ENCODE measurements around the gene TRIM29.

GRCh38 chr11:120125024-120125423, 12.9 kb downstream of the TRIM29 start:
- TF ChIP-seq, protein P1, sequence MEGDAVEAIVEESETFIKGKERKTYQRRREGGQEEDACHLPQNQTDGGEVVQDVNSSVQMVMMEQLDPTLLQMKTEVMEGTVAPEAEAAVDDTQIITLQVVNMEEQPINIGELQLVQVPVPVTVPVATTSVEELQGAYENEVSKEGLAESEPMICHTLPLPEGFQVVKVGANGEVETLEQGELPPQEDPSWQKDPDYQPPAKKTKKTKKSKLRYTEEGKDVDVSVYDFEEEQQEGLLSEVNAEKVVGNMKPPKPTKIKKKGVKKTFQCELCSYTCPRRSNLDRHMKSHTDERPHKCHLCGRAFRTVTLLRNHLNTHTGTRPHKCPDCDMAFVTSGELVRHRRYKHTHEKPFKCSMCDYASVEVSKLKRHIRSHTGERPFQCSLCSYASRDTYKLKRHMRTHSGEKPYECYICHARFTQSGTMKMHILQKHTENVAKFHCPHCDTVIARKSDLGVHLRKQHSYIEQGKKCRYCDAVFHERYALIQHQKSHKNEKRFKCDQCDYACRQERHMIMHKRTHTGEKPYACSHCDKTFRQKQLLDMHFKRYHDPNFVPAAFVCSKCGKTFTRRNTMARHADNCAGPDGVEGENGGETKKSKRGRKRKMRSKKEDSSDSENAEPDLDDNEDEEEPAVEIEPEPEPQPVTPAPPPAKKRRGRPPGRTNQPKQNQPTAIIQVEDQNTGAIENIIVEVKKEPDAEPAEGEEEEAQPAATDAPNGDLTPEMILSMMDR (conservative IDR thresholded peaks at IDR 0.05; ENCODE audit: low read depth in 2 of 2) = no peak
- TF ChIP-seq POLR2AphosphoS5 (IDR thresholded peaks at IDR 0.05; ENCODE audit: low read depth) = no peak
- no peak for TF ChIP-seq EZH2 (IDR thresholded peaks at IDR 0.05; ENCODE audit: low read depth, unreplicated experiment)
- TF ChIP-seq EZH2phosphoT487 (IDR thresholded peaks at IDR 0.05; ENCODE audit: unreplicated experiment) = no peak
- TF ChIP-seq ETS1 (IDR thresholded peaks at IDR 0.05) = no peak
- TF ChIP-seq, protein P2, sequence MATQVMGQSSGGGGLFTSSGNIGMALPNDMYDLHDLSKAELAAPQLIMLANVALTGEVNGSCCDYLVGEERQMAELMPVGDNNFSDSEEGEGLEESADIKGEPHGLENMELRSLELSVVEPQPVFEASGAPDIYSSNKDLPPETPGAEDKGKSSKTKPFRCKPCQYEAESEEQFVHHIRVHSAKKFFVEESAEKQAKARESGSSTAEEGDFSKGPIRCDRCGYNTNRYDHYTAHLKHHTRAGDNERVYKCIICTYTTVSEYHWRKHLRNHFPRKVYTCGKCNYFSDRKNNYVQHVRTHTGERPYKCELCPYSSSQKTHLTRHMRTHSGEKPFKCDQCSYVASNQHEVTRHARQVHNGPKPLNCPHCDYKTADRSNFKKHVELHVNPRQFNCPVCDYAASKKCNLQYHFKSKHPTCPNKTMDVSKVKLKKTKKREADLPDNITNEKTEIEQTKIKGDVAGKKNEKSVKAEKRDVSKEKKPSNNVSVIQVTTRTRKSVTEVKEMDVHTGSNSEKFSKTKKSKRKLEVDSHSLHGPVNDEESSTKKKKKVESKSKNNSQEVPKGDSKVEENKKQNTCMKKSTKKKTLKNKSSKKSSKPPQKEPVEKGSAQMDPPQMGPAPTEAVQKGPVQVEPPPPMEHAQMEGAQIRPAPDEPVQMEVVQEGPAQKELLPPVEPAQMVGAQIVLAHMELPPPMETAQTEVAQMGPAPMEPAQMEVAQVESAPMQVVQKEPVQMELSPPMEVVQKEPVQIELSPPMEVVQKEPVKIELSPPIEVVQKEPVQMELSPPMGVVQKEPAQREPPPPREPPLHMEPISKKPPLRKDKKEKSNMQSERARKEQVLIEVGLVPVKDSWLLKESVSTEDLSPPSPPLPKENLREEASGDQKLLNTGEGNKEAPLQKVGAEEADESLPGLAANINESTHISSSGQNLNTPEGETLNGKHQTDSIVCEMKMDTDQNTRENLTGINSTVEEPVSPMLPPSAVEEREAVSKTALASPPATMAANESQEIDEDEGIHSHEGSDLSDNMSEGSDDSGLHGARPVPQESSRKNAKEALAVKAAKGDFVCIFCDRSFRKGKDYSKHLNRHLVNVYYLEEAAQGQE (IDR thresholded peaks at IDR 0.05; ENCODE audit: unreplicated experiment) = no peak
- TF ChIP-seq, protein P3, sequence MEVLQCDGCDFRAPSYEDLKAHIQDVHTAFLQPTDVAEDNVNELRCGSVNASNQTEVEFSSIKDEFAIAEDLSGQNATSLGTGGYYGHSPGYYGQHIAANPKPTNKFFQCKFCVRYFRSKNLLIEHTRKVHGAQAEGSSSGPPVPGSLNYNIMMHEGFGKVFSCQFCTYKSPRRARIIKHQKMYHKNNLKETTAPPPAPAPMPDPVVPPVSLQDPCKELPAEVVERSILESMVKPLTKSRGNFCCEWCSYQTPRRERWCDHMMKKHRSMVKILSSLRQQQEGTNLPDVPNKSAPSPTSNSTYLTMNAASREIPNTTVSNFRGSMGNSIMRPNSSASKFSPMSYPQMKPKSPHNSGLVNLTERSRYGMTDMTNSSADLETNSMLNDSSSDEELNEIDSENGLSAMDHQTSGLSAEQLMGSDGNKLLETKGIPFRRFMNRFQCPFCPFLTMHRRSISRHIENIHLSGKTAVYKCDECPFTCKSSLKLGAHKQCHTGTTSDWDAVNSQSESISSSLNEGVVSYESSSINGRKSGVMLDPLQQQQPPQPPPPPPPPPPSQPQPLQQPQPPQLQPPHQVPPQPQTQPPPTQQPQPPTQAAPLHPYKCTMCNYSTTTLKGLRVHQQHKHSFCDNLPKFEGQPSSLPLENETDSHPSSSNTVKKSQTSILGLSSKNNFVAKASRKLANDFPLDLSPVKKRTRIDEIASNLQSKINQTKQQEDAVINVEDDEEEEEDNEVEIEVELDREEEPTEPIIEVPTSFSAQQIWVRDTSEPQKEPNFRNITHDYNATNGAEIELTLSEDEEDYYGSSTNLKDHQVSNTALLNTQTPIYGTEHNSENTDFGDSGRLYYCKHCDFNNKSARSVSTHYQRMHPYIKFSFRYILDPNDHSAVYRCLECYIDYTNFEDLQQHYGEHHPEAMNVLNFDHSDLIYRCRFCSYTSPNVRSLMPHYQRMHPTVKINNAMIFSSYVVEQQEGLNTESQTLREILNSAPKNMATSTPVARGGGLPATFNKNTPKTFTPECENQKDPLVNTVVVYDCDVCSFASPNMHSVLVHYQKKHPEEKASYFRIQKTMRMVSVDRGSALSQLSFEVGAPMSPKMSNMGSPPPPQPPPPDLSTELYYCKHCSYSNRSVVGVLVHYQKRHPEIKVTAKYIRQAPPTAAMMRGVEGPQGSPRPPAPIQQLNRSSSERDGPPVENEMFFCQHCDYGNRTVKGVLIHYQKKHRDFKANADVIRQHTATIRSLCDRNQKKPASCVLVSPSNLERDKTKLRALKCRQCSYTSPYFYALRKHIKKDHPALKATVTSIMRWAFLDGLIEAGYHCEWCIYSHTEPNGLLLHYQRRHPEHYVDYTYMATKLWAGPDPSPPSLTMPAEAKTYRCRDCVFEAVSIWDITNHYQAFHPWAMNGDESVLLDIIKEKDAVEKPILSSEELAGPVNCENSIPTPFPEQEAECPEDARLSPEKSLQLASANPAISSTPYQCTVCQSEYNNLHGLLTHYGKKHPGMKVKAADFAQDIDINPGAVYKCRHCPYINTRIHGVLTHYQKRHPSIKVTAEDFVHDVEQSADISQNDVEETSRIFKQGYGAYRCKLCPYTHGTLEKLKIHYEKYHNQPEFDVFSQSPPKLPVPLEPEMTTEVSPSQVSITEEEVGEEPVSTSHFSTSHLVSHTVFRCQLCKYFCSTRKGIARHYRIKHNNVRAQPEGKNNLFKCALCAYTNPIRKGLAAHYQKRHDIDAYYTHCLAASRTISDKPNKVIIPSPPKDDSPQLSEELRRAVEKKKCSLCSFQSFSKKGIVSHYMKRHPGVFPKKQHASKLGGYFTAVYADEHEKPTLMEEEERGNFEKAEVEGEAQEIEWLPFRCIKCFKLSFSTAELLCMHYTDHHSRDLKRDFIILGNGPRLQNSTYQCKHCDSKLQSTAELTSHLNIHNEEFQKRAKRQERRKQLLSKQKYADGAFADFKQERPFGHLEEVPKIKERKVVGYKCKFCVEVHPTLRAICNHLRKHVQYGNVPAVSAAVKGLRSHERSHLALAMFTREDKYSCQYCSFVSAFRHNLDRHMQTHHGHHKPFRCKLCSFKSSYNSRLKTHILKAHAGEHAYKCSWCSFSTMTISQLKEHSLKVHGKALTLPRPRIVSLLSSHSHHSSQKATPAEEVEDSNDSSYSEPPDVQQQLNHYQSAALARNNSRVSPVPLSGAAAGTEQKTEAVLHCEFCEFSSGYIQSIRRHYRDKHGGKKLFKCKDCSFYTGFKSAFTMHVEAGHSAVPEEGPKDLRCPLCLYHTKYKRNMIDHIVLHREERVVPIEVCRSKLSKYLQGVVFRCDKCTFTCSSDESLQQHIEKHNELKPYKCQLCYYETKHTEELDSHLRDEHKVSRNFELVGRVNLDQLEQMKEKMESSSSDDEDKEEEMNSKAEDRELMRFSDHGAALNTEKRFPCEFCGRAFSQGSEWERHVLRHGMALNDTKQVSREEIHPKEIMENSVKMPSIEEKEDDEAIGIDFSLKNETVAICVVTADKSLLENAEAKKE (CRISPR knock-in tag; IDR thresholded peaks at IDR 0.05) = no peak
- no peak for TF ChIP-seq CREB1 (CRISPR knock-in tag; IDR thresholded peaks at IDR 0.05; ENCODE audit: low read depth)
- no peak for TF ChIP-seq NANOG (IDR thresholded peaks at IDR 0.05; ENCODE audit: borderline replicate concordance)
- TF ChIP-seq ZNF114 (CRISPR knock-in tag; IDR thresholded peaks at IDR 0.05) = no peak
- TF ChIP-seq ZNF331 (CRISPR knock-in tag; IDR thresholded peaks at IDR 0.05; ENCODE audit: low read depth) = no peak
